WTC11 (cell line): Measurements from ENCODE around the gene PRR12. TPM values are rescaled to one million over a fixed set of nuclear protein-coding genes. Genes with fewer than 3 reads are reported as not detected.

ENCODE experiments used
- ATAC-seq: fragments of 200-7000 bp; cut with Tn5 transposase; 2 replicates; pipeline ENCODE4 v1.10.0; 2021; ENCODE audit warnings: mild to moderate bottlenecking, moderate library complexity
- CTCF ChIA-PET: fragments of 300-600 bp; sonication (Branson Sonifier 250); formaldehyde crosslinking; loops from one replicate; lab custom pipeline; 2021; ENCODE audit warnings: antibody characterized with exemption; lab: Charles Lee
- POLR2A ChIA-PET: fragments of 350-600 bp; sonication (Branson Sonifier 250); formaldehyde crosslinking; loops from one replicate; lab custom pipeline; 2021; ENCODE audit warnings: antibody characterized with exemption; lab: Charles Lee
- DNase-seq: peaks from one replicate; pipeline ENCODE4 v3.0.0; 2021; ENCODE audit warnings: low spot score
- H3K27ac Mint-ChIP-seq: 2 replicates; pipeline ENCODE4 v1.8.0; 2021; ENCODE audit warnings: mixed read lengths
- H3K27me3 Mint-ChIP-seq: 2 replicates; pipeline ENCODE4 v1.8.0; 2021; ENCODE audit warnings: low read depth, mild to moderate bottlenecking, moderate library complexity, mixed read lengths
- H3K36me3 Mint-ChIP-seq: 2 replicates; pipeline ENCODE4 v1.8.0; 2021; ENCODE audit warnings: mixed read lengths
- H3K4me1 Mint-ChIP-seq: 2 replicates; pipeline ENCODE4 v1.8.0; 2022; ENCODE audit warnings: mixed read lengths
- H3K4me3 Mint-ChIP-seq: 2 replicates; pipeline ENCODE4 v1.8.0; 2021; ENCODE audit warnings: mild to moderate bottlenecking, moderate library complexity, mixed read lengths
- H3K9me3 Mint-ChIP-seq: 2 replicates; pipeline ENCODE4 v1.8.0; 2021; ENCODE audit warnings: mixed read lengths
- CREM ChIP-seq: sonication (generic); formaldehyde crosslinking; IDR thresholded peaks from 2 replicates; pipeline ENCODE4 v1.8.1; 2022; ENCODE audit warnings: mild to moderate bottlenecking, missing genetic modification reagents, moderate library complexity
- FOXP1 ChIP-seq: sonication (generic); formaldehyde crosslinking; IDR thresholded peaks from 2 replicates; pipeline ENCODE4 v1.8.0; 2022; ENCODE audit warnings: missing genetic modification reagents, mild to moderate bottlenecking, moderate library complexity, borderline replicate concordance
- GTF2I ChIP-seq: fragments of 250-450 bp; sonication (Bioruptor Pico); conservative IDR thresholded peaks from 2 replicates; pipeline ENCODE4 v1.4.0; 2021; ENCODE audit warnings: mild to moderate bottlenecking
- JAZF1 ChIP-seq: fragments of 250-450 bp; sonication (Bioruptor Pico); IDR thresholded peaks from 2 replicates; pipeline ENCODE4 v1.9.0; 2021; ENCODE audit warnings: moderate library complexity, mild to moderate bottlenecking, inconsistent platforms
- KAT7 ChIP-seq: sonication (generic); formaldehyde crosslinking; IDR thresholded peaks from 2 replicates; pipeline ENCODE4 v1.8.1; 2023; ENCODE audit warnings: missing genetic modification reagents, mild to moderate bottlenecking, borderline replicate concordance
- MYBL2 ChIP-seq: sonication (generic); formaldehyde crosslinking; IDR thresholded peaks from 2 replicates; pipeline ENCODE4 v1.8.1; 2023; ENCODE audit warnings: mild to moderate bottlenecking, moderate library complexity, missing genetic modification reagents
- NFATC4 ChIP-seq: fragments of 250-450 bp; sonication (Bioruptor Pico); IDR thresholded peaks from 2 replicates; pipeline ENCODE4 v1.9.0; 2021; ENCODE audit warnings: mild to moderate bottlenecking
- SMAD3 ChIP-seq: sonication (generic); formaldehyde crosslinking; IDR thresholded peaks from 2 replicates; pipeline ENCODE4 v1.8.0; 2022; ENCODE audit warnings: missing genetic modification reagents, mild to moderate bottlenecking, borderline replicate concordance
- ZNF138 ChIP-seq: sonication (generic); formaldehyde crosslinking; conservative IDR thresholded peaks from 2 replicates; pipeline ENCODE4 v1.8.1; 2022; ENCODE audit warnings: mild to moderate bottlenecking, moderate library complexity, missing genetic modification reagents
- ZNF219 ChIP-seq: sonication (generic); formaldehyde crosslinking; IDR thresholded peaks from 2 replicates; pipeline ENCODE4 v1.8.0; 2023; ENCODE audit warnings: missing genetic modification reagents, mild to moderate bottlenecking, borderline replicate concordance
- ZNF317 ChIP-seq: sonication (generic); formaldehyde crosslinking; IDR thresholded peaks from 2 replicates; pipeline ENCODE4 v1.8.1; 2023; ENCODE audit warnings: low read depth, mild to moderate bottlenecking, moderate library complexity, missing genetic modification reagents, borderline replicate concordance
- total RNA-seq: library from RNA; stranded (reverse); gene quantifications from 3 replicates; pipeline ENCODE4 v1.2.3, GENCODE V29; 2021
- TF ChIP-seq, protein P1 (sequence below): sonication (generic); formaldehyde crosslinking; conservative IDR thresholded peaks from 2 replicates; pipeline ENCODE4 v1.8.1; 2023; ENCODE audit warnings: mild to moderate bottlenecking, low read depth, missing genetic modification reagents, moderate library complexity
- TF ChIP-seq, protein P2 (sequence below): sonication (generic); formaldehyde crosslinking; IDR thresholded peaks from 2 replicates; pipeline ENCODE4 v1.8.0; 2022; ENCODE audit warnings: mild to moderate bottlenecking, missing genetic modification reagents
- TF ChIP-seq, protein P3 (sequence below): sonication (generic); formaldehyde crosslinking; IDR thresholded peaks from 2 replicates; pipeline ENCODE4 v1.8.0; 2022; ENCODE audit warnings: mild to moderate bottlenecking, missing genetic modification reagents
- TF ChIP-seq, protein P4 (sequence below): sonication (generic); formaldehyde crosslinking; IDR thresholded peaks from 2 replicates; pipeline ENCODE4 v1.8.1; 2023; ENCODE audit warnings: mild to moderate bottlenecking, missing genetic modification reagents, moderate library complexity
- TF ChIP-seq, protein P5 (sequence below): sonication (generic); formaldehyde crosslinking; IDR thresholded peaks from 2 replicates; pipeline ENCODE4 v1.8.1; 2023; ENCODE audit warnings: mild to moderate bottlenecking, moderate library complexity, missing genetic modification reagents
- TF ChIP-seq, protein P6 (sequence below): sonication (generic); formaldehyde crosslinking; IDR thresholded peaks from 2 replicates; pipeline ENCODE4 v1.8.1; 2023; ENCODE audit warnings: mild to moderate bottlenecking, missing genetic modification reagents, moderate library complexity

PRR12 gene
- total RNA-seq, 1 experiment from 2014 or later, result 86.1 TPM

DNA sequence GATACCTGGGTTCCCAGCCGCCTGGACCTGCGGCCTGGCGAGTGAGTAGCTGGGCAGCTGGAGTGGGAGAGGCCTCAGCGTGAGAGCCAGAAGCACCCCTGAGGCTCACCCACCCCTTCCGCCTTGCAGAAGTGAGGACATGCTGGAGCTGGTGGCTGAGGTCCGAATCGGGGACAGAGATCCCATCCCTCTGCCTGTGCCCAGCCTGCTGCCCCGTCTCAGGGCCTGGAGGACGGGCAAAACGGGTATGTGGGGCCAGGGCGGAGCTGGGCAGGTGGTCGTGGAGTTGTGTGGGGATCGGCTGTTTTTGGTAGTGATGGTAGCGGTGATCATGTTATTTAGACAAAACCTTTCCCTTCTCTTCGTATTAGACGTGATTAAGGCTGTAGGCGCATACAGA, 55.6 kb downstream of the PRR12 start (continued):
- no peak for TF ChIP-seq CREM (CRISPR knock-in tag)
- TF ChIP-seq SMAD3 (CRISPR knock-in tag), result no peak

DNA sequence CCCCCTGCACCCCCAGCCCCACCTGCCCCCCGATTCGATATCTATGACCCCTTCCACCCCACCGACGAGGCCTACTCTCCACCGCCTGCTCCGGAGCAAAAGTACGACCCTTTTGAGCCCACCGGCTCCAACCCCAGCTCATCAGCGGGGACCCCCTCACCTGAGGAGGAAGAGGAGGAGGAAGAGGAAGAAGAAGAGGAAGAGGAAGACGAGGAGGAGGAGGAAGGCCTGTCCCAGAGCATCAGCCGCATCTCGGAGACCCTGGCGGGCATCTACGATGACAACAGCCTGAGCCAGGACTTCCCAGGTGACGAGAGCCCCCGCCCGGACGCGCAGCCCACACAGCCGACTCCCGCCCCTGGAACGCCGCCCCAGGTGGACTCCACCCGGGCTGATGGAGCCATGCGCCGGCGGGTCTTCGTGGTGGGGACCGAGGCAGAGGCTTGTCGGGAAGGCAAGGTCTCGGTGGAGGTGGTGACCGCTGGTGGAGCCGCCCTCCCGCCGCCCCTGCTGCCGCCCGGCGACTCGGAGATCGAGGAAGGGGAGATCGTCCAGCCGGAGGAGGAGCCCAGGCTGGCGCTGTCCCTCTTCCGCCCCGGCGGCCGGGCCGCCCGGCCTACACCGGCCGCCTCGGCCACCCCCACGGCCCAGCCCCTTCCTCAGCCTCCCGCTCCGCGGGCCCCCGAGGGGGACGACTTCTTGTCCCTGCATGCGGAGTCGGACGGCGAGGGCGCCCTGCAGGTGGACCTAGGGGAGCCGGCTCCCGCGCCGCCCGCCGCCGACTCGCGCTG, 60.2 kb downstream of the PRR12 start:
- Mint-ChIP-seq H3K36me3 (peaks cover 49% of the 10 kb centered on the region), H3K9me3 (no peaks in the 10 kb centered on the region)

DNA sequence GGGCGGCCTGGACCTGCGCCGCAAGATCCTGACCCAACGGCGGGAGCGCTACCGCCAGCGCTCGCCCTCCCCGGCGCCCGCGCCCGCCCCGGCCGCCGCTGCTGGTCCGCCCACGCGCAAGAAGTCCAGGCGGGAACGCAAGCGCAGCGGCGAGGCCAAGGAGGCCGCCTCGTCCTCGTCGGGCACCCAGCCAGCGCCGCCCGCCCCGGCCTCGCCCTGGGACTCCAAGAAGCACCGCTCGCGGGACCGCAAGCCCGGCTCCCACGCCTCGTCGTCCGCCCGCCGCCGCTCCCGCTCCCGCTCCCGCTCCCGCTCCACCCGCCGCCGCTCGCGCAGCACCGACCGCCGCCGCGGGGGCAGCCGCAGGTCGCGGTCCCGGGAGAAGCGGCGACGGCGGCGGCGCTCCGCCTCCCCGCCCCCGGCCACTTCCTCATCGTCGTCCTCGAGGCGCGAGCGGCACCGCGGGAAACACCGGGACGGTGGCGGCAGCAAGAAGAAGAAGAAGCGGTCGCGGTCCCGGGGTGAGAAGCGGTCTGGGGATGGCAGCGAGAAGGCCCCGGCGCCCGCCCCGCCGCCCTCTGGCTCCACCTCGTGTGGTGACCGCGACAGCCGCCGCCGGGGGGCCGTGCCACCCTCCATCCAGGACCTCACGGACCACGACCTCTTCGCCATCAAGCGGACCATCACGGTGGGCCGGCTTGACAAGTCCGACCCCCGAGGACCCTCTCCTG, 61.0 kb downstream of the PRR12 start:
- no peaks in the 10 kb centered on the region for H3K27me3 Mint-ChIP-seq
- DNase-seq (no peak), ATAC-seq (no peak)
- CTCF ChIA-PET, result no interaction called here
- POLR2A ChIA-PET, result no interaction called here
- H3K9me3 Mint-ChIP-seq, result no peaks in the 10 kb centered on the region
- H3K27ac Mint-ChIP-seq, result no peak overlapping the region
- peaks cover 7% of the 10 kb centered on the region for H3K4me1 Mint-ChIP-seq
- H3K4me3 Mint-ChIP-seq, result no peak overlapping the region
- peaks cover 48% of the 10 kb centered on the region for H3K36me3 Mint-ChIP-seq
- TF ChIP-seq JAZF1 (no peak), GTF2I (CRISPR knock-in tag) (no peak), FOXP1 (CRISPR knock-in tag) (no peak), ZNF138 (CRISPR knock-in tag) (no peak), NFATC4 (CRISPR knock-in tag) (no peak), ZNF317 (no peak)
- TF ChIP-seq, protein P1, sequence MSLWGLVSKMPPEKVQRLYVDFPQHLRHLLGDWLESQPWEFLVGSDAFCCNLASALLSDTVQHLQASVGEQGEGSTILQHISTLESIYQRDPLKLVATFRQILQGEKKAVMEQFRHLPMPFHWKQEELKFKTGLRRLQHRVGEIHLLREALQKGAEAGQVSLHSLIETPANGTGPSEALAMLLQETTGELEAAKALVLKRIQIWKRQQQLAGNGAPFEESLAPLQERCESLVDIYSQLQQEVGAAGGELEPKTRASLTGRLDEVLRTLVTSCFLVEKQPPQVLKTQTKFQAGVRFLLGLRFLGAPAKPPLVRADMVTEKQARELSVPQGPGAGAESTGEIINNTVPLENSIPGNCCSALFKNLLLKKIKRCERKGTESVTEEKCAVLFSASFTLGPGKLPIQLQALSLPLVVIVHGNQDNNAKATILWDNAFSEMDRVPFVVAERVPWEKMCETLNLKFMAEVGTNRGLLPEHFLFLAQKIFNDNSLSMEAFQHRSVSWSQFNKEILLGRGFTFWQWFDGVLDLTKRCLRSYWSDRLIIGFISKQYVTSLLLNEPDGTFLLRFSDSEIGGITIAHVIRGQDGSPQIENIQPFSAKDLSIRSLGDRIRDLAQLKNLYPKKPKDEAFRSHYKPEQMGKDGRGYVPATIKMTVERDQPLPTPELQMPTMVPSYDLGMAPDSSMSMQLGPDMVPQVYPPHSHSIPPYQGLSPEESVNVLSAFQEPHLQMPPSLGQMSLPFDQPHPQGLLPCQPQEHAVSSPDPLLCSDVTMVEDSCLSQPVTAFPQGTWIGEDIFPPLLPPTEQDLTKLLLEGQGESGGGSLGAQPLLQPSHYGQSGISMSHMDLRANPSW (CRISPR knock-in tag), result no peak
- TF ChIP-seq, protein P2, sequence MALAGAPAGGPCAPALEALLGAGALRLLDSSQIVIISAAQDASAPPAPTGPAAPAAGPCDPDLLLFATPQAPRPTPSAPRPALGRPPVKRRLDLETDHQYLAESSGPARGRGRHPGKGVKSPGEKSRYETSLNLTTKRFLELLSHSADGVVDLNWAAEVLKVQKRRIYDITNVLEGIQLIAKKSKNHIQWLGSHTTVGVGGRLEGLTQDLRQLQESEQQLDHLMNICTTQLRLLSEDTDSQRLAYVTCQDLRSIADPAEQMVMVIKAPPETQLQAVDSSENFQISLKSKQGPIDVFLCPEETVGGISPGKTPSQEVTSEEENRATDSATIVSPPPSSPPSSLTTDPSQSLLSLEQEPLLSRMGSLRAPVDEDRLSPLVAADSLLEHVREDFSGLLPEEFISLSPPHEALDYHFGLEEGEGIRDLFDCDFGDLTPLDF (CRISPR knock-in tag), result no peak
- TF ChIP-seq, protein P3, sequence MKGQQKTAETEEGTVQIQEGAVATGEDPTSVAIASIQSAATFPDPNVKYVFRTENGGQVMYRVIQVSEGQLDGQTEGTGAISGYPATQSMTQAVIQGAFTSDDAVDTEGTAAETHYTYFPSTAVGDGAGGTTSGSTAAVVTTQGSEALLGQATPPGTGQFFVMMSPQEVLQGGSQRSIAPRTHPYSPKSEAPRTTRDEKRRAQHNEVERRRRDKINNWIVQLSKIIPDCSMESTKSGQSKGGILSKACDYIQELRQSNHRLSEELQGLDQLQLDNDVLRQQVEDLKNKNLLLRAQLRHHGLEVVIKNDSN (CRISPR knock-in tag), result no peak
- TF ChIP-seq, protein P4, sequence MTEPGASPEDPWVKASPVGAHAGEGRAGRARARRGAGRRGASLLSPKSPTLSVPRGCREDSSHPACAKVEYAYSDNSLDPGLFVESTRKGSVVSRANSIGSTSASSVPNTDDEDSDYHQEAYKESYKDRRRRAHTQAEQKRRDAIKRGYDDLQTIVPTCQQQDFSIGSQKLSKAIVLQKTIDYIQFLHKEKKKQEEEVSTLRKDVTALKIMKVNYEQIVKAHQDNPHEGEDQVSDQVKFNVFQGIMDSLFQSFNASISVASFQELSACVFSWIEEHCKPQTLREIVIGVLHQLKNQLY (CRISPR knock-in tag), result no peak
- TF ChIP-seq, protein P5, sequence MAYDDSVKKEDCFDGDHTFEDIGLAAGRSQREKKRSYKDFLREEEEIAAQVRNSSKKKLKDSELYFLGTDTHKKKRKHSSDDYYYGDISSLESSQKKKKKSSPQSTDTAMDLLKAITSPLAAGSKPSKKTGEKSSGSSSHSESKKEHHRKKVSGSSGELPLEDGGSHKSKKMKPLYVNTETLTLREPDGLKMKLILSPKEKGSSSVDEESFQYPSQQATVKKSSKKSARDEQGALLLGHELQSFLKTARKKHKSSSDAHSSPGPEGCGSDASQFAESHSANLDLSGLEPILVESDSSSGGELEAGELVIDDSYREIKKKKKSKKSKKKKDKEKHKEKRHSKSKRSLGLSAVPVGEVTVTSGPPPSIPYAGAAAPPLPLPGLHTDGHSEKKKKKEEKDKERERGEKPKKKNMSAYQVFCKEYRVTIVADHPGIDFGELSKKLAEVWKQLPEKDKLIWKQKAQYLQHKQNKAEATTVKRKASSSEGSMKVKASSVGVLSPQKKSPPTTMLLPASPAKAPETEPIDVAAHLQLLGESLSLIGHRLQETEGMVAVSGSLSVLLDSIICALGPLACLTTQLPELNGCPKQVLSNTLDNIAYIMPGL (CRISPR knock-in tag), result no peak

More for the DNA sequence above, 60.2 kb downstream of the PRR12 start:
- no peak for TF ChIP-seq ZNF219 (CRISPR knock-in tag)
- TF ChIP-seq, protein P6, sequence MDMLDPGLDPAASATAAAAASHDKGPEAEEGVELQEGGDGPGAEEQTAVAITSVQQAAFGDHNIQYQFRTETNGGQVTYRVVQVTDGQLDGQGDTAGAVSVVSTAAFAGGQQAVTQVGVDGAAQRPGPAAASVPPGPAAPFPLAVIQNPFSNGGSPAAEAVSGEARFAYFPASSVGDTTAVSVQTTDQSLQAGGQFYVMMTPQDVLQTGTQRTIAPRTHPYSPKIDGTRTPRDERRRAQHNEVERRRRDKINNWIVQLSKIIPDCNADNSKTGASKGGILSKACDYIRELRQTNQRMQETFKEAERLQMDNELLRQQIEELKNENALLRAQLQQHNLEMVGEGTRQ (CRISPR knock-in tag), result no peak
- no peak for TF ChIP-seq MYBL2 (CRISPR knock-in tag)
- TF ChIP-seq KAT7 (CRISPR knock-in tag), result no peak
- DNase-seq, result no peak
- ChIA-PET CTCF (no interaction called here), POLR2A (no interaction called here)
- Mint-ChIP-seq H3K4me1 (no peaks in the 10 kb centered on the region), H3K4me3 (no peak overlapping the region), H3K27ac (no peak overlapping the region), H3K27me3 (no peaks in the 10 kb centered on the region)
- ATAC-seq, result no peak
